Panc1 (cell line): Measurements from ENCODE around the gene ECI2.

ENCODE experiments used
- CTCF ChIP-seq: fragments of 450-650 bp; IDR thresholded peaks from 2 replicates; pipeline ENCODE4 v1.5.1; 2017; ENCODE audit warnings: mild to moderate bottlenecking
- POLR2AphosphoS5 ChIP-seq: IDR thresholded peaks from 2 replicates; pipeline ENCODE4 v1.6.1; 2012; ENCODE audit warnings: mild to moderate bottlenecking, low read depth, low read length, moderate library complexity
- REST ChIP-seq, 2 experiments: IDR thresholded peaks; 2 replicates each; pipeline ENCODE4 v1.6.1; 2011 to 2012; ENCODE audit warnings: low read depth in 2 of 2, control low read depth in 1 of 2, low read length in 1 of 2, mild to moderate bottlenecking in 1 of 2, moderate library complexity in 1 of 2; ENCODE audit not compliant: insufficient read depth in 1 of 2
- SIN3A ChIP-seq: IDR thresholded peaks from 2 replicates; pipeline ENCODE4 v1.6.1; 2012; ENCODE audit warnings: low read depth, mild to moderate bottlenecking, low read length, moderate library complexity, borderline replicate concordance; ENCODE audit not compliant: insufficient read depth
- TCF7L2 ChIP-seq: IDR thresholded peaks from 2 replicates; pipeline ENCODE4 v1.6.1; 2011; ENCODE audit warnings: mild to moderate bottlenecking, low read depth, low read length, inconsistent platforms

GRCh38 chr6:4088704-4089103 lies 46.7 kb downstream of the ECI2 start:
- TF ChIP-seq CTCF (no peak), REST (IDR thresholded peaks at IDR 0.05; ENCODE audit: insufficient read depth in 1 of 2, low read depth in 2 of 2, low read length in 1 of 2) (no peak), POLR2AphosphoS5 (no peak), SIN3A (no peak), TCF7L2 (no peak)
